SU-DHL-6 (cell line): Measurements from ENCODE around the gene IFIT3.

Experiments used
- EZH2phosphoT487 ChIP-seq: fragments of 200-600 bp; sonication (generic), shearing (Covaris generic); conservative IDR thresholded peaks from 2 replicates; pipeline ENCODE4 v1.6.1; 2018; ENCODE audit warnings: mild to moderate bottlenecking, antibody characterized with exemption, low read length, moderate library complexity, mixed read lengths
- TF ChIP-seq, protein P1 (sequence below): fragments of 200-600 bp; sonication (generic); IDR thresholded peaks from one replicate; pipeline ENCODE4 v1.5.1; 2017; ENCODE audit warnings: antibody characterized with exemption, mild to moderate bottlenecking, low read length, moderate library complexity; ENCODE audit not compliant: insufficient read depth, poor library complexity, severe bottlenecking

- TF ChIP-seq, protein P1, sequence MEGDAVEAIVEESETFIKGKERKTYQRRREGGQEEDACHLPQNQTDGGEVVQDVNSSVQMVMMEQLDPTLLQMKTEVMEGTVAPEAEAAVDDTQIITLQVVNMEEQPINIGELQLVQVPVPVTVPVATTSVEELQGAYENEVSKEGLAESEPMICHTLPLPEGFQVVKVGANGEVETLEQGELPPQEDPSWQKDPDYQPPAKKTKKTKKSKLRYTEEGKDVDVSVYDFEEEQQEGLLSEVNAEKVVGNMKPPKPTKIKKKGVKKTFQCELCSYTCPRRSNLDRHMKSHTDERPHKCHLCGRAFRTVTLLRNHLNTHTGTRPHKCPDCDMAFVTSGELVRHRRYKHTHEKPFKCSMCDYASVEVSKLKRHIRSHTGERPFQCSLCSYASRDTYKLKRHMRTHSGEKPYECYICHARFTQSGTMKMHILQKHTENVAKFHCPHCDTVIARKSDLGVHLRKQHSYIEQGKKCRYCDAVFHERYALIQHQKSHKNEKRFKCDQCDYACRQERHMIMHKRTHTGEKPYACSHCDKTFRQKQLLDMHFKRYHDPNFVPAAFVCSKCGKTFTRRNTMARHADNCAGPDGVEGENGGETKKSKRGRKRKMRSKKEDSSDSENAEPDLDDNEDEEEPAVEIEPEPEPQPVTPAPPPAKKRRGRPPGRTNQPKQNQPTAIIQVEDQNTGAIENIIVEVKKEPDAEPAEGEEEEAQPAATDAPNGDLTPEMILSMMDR: no peak
- no peak for TF ChIP-seq EZH2phosphoT487
Measured at GRCh38 chr10:89280508-89280907, 47.3 kb upstream of the IFIT3 start.
